Fibroblast of the conjunctiva (primary cell): Measurements from ENCODE around the gene FGD6.
"Not testable (repeated sequence)": the region's sequence is repeated elsewhere in the genome, so short reads cannot be mapped to it uniquely, and the experiment has no call there.

Source experiments
- DNase-seq: peaks from one replicate; pipeline ENCODE4 v3.0.0-alpha.2; 2010; ENCODE audit warnings: low read depth

FGD6 gene

DNA sequence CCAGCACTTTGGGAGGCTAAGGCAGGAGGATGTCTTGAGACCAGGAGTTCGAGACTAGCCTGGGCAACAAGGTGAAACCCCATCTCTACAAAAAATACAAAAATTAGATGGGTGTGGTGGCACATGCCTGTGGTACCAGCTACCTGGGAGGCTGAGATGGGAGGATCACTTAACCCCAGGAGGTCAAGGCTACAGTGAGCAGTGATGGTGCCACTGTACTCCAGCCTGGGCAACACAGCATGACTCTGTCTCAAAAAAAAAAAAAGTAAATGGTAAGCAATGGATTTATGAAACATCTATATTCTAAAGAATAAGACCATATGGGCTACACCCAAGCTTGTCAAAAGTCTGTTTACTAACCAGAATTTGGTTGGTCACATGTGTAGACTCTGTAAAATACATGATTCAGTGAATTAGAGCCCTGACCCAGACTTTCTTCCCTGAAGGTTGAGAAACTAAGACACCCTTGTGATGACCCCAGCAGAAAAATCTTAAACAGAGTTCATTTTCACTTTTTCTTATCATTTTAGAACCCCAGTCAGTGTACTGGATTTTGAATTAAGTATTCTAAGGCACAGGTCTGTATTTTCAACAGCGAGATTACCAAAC is 12.1 kb downstream of the FGD6 start:
- DNase-seq, result no peak

DNA sequence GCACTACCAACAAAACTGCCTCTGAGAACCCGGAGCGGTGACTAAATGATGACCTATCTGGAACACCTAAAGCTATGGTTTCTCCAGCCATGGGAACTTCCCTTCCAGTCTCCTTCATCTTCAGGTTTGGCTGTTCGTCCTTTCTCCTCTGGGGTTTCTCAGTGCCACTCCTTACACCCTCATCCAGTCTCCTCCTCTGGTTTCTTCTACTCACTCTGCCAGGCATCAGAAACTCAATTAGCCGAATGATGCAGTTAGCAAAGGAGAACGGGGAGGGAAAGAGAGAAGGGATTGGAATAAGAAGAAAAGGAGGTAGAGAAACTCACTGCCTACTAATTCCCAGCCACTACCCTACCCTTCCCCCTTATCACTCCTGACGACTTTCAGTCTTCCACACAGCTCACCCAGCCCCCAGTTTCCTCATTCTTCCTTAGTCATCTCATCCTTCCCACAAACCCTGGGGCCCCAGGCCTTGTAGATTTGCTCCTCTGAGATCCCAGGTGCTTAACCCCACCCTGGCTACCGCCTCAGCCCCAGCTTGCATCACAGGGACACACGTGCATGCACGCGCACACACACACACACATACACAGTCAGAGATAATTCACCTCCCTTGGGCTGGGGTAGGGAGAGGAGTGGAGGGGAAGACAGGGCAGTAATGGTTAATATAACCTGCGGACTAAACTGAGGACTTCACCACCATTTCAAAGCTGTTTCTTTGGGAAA is 13.0 kb downstream of the FGD6 start:
- DNase-seq, result peak; percentile 32

DNA sequence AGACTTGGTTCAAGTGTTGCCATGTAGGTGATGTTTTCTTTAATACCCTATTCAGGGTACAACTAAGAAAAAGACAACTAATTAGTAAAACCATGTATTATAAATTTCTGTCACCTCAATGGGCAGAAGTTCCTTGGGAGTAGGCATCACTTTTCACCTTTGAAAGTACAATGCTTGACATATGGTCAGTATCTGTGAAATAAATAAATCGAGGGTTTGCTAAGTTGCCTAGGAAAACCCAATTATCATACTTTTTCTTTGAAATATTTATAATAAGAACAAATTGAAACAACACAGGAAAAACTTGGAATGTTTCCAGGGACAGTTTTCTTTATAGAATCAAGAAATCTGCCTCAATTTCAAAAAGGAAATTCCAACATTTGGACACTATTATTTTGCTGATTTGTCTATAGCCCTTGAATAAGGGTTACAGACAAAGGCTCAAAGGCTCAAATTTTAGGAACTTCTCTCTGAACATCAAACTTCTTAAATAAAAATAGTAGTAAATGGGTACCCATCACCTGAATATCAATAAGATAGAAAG is 13.7 kb downstream of the FGD6 start:
- no peak for DNase-seq

GRCh38 chr12:95202691-95203486 is 14.4 kb downstream of the FGD6 start:
- DNase-seq, result no peak

DNA sequence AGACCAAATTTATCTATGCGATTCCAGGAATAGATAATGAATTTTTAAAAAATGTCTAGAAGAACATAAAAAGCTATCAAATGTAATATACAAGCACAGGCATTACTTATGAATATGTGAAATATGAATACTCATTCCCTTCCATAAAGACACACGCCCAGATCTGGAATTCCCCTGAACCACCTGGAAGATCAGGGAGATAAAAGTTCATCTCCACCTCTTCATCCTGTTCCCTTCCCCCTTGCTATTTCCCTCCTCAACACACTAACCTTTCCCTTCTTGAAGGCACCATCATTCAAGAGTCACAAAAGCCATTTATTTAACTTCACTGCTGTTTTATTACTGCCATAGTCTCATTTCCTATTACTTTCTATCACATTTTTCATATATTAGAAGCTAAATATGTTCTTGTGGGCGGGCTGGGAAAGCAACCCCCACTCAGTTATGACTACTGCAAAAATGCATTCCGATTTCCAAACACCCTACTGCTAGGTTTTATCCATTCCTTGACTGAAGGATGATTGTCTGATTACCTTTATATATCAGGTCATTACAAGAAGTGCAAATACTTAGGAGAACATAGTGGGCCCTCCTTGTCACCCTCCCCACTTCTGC is 16.1 kb downstream of the FGD6 start:
- no peak for DNase-seq

GRCh38 chr12:95200128-95200894 is 17.0 kb downstream of the FGD6 start:
- no peak for DNase-seq

DNA sequence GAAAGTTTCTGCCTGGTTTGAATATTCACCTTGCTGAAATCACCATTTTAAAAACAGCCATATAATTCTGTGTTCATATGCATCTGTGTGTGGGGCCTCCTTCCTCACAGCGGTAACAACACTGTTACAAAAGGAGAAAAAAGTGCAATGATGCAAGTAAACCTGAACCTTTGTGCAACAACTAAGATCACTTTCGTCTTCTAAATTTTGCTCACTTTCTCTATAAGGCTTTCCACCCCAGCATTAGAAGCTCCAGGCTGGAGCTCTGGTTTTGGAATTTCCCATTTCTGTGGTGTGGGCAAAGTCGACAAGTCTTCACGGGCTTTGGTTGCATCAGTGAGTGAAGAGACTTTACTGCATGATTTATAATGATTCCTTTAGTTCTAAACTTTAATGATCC is 18.4 kb downstream of the FGD6 start:
- DNase-seq, result no peak

GRCh38 chr12:95197636-95198035 is 19.6 kb downstream of the FGD6 start:
- no peak for DNase-seq

DNA sequence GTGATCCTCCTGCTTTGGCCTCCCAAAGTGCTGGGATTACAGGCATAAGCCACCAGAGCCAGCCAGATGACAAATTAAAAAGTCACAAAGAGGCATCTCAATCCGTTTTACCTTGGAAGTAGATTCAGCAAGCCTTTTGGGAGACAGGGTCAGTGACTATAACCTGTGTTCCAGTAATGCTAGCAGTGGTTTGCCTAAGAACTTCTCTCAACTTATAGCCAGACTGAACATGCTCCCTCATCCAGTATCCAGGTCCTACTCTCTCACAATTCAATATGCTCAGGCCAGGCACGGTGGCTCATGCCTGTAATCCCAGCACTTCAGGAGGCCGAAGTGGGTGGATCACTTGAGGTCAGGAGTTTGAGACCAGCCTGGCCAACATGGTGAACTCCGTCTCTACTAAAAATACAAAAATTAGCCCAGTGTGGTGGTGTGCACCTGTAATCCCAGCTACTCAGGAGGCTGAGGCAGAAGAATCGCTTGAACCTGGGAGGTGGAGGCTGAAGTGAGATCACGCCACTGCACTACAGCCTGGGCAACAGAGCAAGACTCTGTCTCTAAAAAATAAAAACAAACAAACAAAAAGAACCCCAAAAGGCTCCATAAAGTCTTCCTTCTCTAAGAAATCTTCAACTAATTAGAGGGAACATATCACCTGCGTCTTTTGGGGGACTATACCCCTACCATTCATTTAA is 20.2 kb downstream of the FGD6 start:
- not testable (repeated sequence) for DNase-seq

DNA sequence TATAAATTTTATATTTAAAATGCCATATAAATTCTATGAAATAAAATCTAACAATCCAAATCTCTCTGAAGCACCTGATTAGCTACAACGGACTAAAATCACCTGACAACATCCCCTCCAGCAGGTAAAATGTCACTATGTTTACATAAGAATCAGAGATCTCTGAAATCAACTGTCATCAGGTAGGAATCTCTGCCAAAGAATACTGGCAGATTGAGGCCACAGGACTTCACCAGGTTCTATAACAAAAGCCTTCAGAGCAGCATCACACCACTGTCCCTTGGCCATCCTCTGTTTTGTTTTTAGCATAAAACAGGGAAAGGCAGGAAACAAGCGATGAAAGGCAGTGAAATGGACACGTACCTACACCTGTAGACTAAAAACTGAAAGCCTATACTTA is 22.1 kb downstream of the FGD6 start:
- no peak for DNase-seq

GRCh38 chr12:95193139-95193538 is 24.1 kb downstream of the FGD6 start:
- no peak for DNase-seq

GRCh38 chr12:95192271-95192670 is 25.0 kb downstream of the FGD6 start:
- DNase-seq, result no peak

DNA sequence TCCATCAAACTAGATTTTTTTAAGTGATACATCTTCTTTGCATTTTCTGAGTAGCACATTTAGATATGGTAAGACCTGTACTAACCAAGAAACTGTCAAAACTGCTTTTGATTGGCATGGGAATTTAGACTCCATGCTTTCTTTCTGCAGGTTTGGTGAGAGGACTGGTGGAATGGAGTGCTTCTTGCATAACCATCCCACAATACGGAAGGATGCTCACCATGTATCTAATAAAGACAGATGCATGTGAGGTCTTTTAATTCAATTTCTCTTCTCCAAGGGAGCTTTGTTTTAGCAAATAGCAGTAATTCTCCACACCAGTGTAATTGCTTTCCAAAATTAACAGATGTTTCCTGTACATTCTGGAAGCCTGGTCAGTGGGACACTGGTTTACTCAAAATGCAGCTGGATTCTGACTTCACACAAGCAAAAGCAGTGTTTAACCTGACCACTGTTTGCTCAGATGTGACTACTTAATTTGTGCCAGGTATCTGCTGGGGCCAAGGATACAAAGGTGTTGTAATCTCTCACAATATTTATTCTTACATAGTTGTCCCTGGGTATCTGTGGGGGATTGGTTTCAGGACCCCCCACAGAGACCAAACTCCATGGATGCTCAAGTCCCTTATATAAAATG is 26.1 kb downstream of the FGD6 start:
- no peak for DNase-seq

DNA sequence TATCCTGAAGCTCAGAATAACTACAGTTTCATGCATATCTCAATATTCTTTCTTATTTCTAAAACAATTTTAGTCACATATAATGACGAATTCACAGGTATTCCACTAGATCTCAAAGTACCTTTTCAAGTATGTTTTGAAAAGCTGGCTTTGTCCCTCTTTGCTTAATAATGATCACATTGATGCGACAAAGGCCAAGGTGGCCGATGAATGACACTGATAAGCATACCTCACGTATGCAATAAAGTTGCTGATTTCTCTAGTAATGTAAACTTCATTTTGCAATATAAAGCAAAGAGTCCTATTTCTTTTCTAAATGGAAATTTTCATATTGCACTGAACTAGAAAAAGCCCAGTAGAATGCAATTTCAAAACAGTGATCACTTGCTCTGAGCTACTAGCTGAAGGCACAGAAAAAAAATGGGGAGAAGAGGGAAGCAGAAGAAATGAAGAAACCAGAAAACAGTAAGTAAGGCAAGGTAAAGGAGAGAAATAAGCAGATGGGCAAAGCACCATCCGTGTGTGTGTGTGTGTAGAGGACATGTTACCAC is 29.3 kb downstream of the FGD6 start:
- no peak for DNase-seq

- no peak for DNase-seq
Measured at GRCh38 chr12:95185854-95186253, 31.4 kb downstream of the FGD6 start.

DNA sequence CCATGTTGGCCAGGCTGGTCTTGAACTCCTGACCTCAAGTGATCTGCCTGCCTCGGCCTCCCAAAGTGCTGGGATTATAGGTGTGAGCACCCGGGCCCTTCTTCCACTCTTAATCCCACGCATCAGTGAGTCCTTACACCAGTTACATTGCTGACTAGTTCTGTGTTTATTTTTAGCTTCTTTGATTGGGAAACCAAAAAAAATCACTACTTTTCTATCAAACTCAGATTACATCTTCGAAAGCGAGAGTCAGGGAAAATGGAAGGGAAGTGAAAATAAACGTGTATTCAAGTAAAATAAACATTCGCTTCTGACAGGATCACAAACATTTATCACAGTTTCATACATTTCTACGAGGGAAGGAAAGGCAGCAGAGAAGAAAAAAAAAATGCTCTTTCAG is 32.2 kb downstream of the FGD6 start:
- DNase-seq, result no peak

- no peak for DNase-seq
Measured at GRCh38 chr12:95184121-95184520, 33.1 kb downstream of the FGD6 start.

- peak; percentile 23 for DNase-seq
Measured at GRCh38 chr12:95182868-95183415, 34.3 kb downstream of the FGD6 start.

DNA sequence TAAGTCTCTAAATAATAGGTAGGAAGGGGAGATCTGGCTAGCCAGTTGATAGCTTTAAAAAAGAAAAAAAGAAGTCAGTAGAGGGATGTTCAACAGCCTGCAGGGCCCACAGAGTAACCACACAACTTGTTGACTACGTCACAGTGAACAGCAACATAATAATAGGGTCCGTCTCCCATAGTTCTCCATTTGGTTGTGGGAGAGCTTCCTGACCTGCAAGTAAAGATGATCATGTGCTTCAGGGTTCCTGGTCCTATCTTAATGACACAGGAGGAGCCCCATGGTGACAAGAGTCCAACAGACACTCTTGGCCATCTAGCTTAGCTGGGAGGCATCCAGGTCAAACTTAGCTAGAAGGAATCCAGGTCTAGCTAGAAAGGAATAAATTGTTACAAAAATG is 36.2 kb downstream of the FGD6 start:
- DNase-seq, result no peak

- DNase-seq, result no peak
Measured at GRCh38 chr12:95179011-95179410, 38.3 kb downstream of the FGD6 start.
